GM18519 (cell line): ENCODE measurements around the gene ZC3H7B.
"Not testable (repeated sequence)": the region's sequence is repeated elsewhere in the genome, so short reads cannot be mapped to it uniquely, and the experiment has no call there.

ENCODE experiments used
- ATAC-seq: cut with Tn5 transposase; IDR thresholded peaks from one replicate; pipeline ENCODE4 v1.9.1; 2021; ENCODE audit warnings: mild to moderate bottlenecking, moderate library complexity; ENCODE audit not compliant: unreplicated experiment, low FRiP score

Gene ZC3H7B

GRCh38 chr22:41369424-41369745, 68.1 kb downstream of the ZC3H7B start:
- no peak for ATAC-seq

DNA sequence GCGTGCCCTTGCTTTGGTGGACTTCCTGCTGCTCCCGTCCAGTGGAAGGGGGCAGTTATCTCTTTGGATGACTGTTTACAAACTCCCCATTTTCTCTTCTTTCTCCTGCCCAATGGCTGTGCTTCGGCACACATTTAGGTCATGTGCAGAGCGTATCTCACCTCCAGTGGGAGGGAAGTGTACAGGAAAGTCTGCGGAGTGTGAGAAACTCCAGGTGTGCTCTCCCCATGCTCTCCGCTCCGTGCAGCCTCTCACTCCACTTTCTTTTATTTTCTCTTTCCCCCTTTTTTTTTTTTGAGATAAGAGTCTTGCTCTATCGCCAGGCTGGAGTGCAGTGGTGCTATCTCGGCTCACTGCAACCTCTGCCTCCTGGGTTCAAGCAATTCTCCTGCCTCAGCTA, 68.5 kb downstream of the ZC3H7B start:
- no peak for ATAC-seq

- no peak for ATAC-seq
Measured at GRCh38 chr22:41377846-41378245, 76.5 kb downstream of the ZC3H7B start.

DNA sequence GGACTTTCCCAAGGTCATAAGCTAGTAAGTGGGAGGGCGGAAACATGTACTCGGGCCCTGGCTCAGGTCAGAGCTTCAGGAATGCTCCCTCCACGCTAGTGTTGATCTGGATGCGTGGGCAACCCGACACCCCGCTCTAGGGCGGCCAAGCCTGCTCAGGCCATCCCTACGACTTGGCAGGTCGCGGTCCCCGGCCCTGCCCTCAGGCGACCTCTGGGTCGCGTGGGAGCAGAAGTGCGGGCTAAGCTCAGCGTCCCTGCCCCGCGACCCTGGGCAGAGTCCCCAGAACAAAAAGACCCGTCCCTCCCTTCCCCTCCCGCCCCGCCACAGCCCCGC, 79.6 kb downstream of the ZC3H7B start:
- ATAC-seq: peak; percentile 23

DNA sequence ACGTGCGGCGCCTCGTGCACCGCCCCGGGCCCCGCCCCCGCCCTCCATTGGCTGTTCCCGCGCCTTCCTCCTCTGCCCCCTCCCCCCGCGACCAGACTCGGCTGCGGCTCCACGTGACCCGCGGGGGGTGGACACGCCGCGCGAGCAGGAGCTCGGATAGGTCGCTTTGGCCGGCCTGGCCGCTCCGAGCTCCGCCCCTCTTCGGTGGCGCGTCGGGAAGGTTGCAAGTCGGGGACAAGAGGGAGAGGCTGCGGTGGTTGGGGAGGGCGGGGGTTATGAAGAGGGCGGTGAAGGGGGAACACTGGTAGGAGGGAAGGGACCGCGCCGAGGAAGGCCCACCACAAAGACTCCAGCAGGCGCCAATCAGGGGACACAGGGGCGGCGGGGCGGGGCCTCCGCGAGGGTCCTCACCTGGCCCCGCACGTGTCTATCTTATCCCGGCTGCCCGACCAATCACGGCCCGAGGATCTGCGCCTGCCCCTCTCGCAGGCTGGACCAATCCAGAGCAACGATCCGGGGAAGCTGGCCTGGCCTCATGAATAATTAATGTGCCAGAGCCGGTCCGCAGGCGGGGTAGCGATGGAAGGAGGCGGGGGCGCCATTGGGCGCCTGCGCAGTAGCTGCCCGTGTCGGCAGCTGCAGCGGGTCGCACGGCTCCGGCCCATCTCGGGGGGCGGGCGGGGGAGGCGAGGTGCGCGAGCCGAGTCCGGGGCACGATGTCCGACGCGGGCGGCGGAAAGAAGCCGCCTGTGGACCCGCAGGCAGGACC, 80.2 kb downstream of the ZC3H7B start, which contains the start of gene TEF:
Gene TEF, plus strand, starts transcription at position 614 of the 769 bp plus-strand sequence. Its CDS starts 103 bp downstream, at position 717.
- peak; percentile 76 for ATAC-seq

- ATAC-seq: no peak
Measured at GRCh38 chr22:41382098-41382578, 80.8 kb downstream of the ZC3H7B start.

- ATAC-seq: no peak
Measured at GRCh38 chr22:41382610-41383009, 81.3 kb downstream of the ZC3H7B start.

GRCh38 chr22:41383085-41383484, 81.8 kb downstream of the ZC3H7B start:
- no peak for ATAC-seq

DNA sequence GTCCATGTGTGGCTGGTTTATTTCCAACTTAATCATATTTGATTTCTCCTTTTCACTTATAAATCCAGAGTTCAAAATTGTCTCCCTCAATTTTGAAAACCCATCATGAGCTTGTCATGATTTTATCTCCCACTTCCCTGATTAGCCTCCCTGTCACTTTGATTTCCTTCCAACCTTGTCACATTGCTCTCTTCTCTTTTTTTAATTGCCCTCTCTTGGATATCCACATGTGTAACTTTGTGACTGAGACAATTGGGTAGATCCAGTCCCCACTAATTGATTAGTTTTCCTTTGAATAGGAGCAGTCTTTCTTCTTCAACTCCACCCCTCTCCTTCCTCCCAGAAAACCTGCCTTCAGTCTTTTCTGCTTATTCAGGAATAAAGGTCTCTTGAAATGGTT, 82.8 kb downstream of the ZC3H7B start:
- no peak for ATAC-seq

- ATAC-seq: no peak
Measured at GRCh38 chr22:41387341-41387740, 86.0 kb downstream of the ZC3H7B start.

- no peak for ATAC-seq
Measured at GRCh38 chr22:41394012-41394356, 92.7 kb downstream of the ZC3H7B start.

GRCh38 chr22:41395531-41396240, 94.4 kb downstream of the ZC3H7B start:
- no peak for ATAC-seq

GRCh38 chr22:41397143-41397811, 96.0 kb downstream of the ZC3H7B start:
- no peak for ATAC-seq

DNA sequence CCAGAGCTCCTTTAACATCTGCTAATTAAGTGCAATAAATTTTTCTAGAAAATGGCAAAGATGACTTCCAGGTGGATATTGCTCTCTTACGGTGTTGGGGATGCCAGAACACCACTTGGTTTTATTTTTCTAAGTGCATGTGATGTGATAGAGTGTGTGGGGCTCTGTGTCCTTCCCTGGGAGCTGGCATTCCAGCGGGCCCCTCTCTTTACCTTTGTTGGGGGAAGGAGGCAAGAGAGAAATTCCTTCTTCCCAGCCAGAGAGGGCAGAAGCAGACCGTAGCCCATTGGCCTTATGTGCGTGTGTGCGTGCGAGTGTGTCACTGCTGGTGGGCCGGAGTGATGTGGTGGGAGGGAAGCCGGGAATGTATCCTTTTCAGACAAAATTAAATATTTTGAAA, 97.6 kb downstream of the ZC3H7B start:
- no peak for ATAC-seq

- ATAC-seq: no peak
Measured at GRCh38 chr22:41401781-41402648, 100.7 kb downstream of the ZC3H7B start.

DNA sequence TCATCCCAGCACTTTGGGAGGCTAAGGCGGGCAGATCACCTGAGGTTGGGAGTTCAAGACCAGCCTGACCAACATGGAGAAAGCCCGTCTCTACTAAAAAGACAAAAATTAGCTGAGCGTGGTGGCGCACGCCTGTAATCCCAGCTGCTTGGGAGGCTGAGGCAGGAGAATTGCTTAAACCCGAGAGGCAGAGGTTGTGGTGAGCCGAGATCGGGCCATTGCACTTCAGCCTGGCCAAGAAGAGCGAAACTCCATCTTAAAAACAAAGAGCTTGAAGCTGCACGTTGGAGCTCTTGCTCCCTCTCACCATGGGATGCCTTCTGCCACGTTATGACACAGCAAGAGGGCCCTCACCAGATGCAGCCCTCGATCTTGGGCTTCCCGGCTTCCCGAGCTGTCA, 101.5 kb downstream of the ZC3H7B start:
- ATAC-seq: not testable (repeated sequence)

GRCh38 chr22:41403532-41404318, 102.4 kb downstream of the ZC3H7B start:
- no peak for ATAC-seq

DNA sequence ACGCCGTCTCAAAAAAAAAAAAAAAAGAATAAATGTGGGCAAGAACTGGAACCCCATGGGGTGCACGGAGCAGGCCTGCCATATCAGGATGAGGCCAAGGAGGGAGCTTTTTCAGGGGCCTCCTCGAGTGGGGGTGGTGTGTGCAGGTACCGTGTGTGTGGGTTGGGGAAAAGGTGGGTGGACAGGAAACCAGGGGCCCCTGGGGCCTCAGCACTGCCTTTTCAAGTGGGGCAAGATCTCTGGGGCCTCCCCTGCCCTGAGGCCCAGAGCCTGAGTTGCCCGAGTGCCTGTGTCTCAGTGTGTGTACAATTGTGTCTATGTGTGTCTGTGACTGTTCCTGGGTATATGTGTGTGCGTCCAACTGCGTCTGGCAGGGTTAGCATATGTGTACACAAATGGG, 104.3 kb downstream of the ZC3H7B start:
- ATAC-seq: no peak

DNA sequence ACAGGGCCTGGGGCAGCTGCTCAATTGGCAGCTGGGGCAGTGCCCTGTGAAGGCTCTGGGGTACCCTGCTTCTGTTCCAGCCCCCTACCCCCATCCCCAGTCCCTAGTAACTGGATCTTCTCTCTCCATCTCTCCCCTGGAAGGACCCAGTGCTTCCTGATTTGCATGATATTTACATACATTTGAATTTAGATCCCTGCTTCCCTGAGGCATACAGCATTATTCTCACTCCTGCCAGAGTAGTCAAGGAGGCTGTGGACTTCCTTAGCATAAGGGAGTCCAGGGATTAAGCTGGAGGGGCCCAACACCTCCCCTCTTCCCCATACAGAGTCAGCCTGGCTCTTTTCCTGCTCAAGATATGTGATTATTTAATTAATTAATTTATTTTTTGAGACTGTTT, 105.1 kb downstream of the ZC3H7B start:
- ATAC-seq: no peak

DNA sequence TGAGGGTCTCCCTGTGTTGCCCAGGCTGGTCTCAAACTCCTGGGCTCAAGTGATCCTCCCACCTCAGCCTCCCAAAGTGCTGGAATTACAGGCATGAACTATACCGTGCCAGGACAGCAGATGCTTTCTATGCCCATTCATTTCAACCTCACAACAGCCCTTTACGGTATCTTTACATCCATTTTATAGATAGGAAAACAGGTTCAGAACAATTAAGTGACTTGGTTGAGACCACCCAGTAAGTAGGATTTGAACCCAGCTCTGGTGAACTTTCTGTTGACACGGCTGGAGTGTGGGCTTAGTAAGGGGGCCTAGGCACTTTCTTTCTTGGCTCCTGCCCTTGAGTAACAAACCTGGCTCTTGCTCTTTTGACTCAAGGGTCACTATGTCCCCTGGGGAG, 106.1 kb downstream of the ZC3H7B start:
- ATAC-seq: no peak
